HepG2 (cell line): ENCODE measurements around the gene HSPA1A. TPM values are rescaled to one million over a fixed set of nuclear protein-coding genes. Genes with fewer than 3 reads are reported as not detected.

Source experiments
- GPN1 ChIP-seq: sonication (generic); formaldehyde crosslinking; IDR thresholded peaks from 2 replicates; pipeline ENCODE4 v1.5.1; 2020; ENCODE audit warnings: missing genetic modification reagents, borderline replicate concordance
- KAT8 ChIP-seq: IDR thresholded peaks from 2 replicates; pipeline ENCODE4 v1.6.1; 2016; ENCODE audit warnings: missing genetic modification reagents, missing compliant biosample characterization
- RBM39 ChIP-seq: fragments of 200-400 bp; formaldehyde crosslinking; IDR thresholded peaks from one replicate; pipeline ENCODE4 v1.6.1; 2018; ENCODE audit warnings: antibody characterized with exemption, mild to moderate bottlenecking, low read depth, low read length; ENCODE audit not compliant: poor library complexity, severe bottlenecking
- SKI ChIP-seq: fragments of 450-650 bp; IDR thresholded peaks from one replicate; pipeline ENCODE4 v1.6.1; 2018; ENCODE audit warnings: mild to moderate bottlenecking; ENCODE audit not compliant: partially characterized antibody
- SRF ChIP-seq: IDR thresholded peaks from 2 replicates; pipeline ENCODE4 v1.6.1; 2011; ENCODE audit warnings: mild to moderate bottlenecking, low read depth, low read length, moderate library complexity
- SRSF1 ChIP-seq: fragments of 200-400 bp; formaldehyde crosslinking; optimal IDR thresholded peaks from 2 replicates; pipeline ENCODE3; 2017; ENCODE audit warnings: mild to moderate bottlenecking, low read depth, low read length, moderate library complexity
- ZNF543 ChIP-seq: sonication (generic); formaldehyde crosslinking; IDR thresholded peaks from 2 replicates; pipeline ENCODE4 v1.4.0; 2020; ENCODE audit warnings: mild to moderate bottlenecking, missing genetic modification reagents
- ZNF549 ChIP-seq: sonication (generic); formaldehyde crosslinking; IDR thresholded peaks from 2 replicates; pipeline ENCODE4 v1.5.0; 2020; ENCODE audit warnings: missing genetic modification reagents
- polyA plus RNA-seq, 8 experiments: library from polyadenylated mRNA; depleted of rRNA in 3 of 8; stranded (reverse) in 7 of 8; unstranded in 1 of 8; fragments of >200 nt; fragmentation: Illumina TruSeq in 4 of 8; extraction: Trizol in 4 of 8; gene quantifications; 2 replicates each; pipeline versions ENCODE4 v1.2.1 to v1.2.3, GENCODE V29; 2011 to 2016; ENCODE audit warnings: low read depth in 4 of 8, missing spikeins in 1 of 8, mixed read lengths in 1 of 8; ENCODE audit not compliant: insufficient read depth in 1 of 8
- total RNA-seq, 5 experiments: library from RNA; depleted of rRNA; stranded (reverse); fragments of >200 nt; fragmentation: Illumina TruSeq; extraction: Trizol; gene quantifications; 2 replicates each; pipeline ENCODE4 v1.2.3, GENCODE V29; 2016; ENCODE audit warnings: low read depth in 1 of 5
- TF ChIP-seq, protein P1 (sequence below): sonication (generic); formaldehyde crosslinking; IDR thresholded peaks from 2 replicates; pipeline ENCODE4 v1.5.1; 2020; ENCODE audit warnings: mild to moderate bottlenecking, missing genetic modification reagents, borderline replicate concordance
- TF ChIP-seq, protein P2 (sequence below), 2 experiments: sonication (generic) in 1 of 2; formaldehyde crosslinking in 1 of 2; IDR thresholded peaks; 2 replicates each; pipeline versions ENCODE4 v1.5.1 to v1.6.1; 2011 to 2020; ENCODE audit warnings: borderline replicate concordance in 1 of 2, low read depth in 1 of 2, low read length in 1 of 2, mild to moderate bottlenecking in 1 of 2, missing genetic modification reagents in 1 of 2, moderate library complexity in 1 of 2
- TF ChIP-seq, protein P3 (sequence below): sonication (generic); formaldehyde crosslinking; IDR thresholded peaks from 2 replicates; pipeline ENCODE4 v1.5.0; 2020; ENCODE audit warnings: mild to moderate bottlenecking, missing genetic modification reagents
- TF ChIP-seq, protein P4 (sequence below): sonication (generic); formaldehyde crosslinking; IDR thresholded peaks from 2 replicates; pipeline ENCODE4 v1.4.0; 2020; ENCODE audit warnings: missing genetic modification reagents
- TF ChIP-seq, protein P5 (sequence below): sonication (generic); formaldehyde crosslinking; IDR thresholded peaks from 2 replicates; pipeline ENCODE4 v1.5.0; 2020; ENCODE audit warnings: missing genetic modification reagents, mild to moderate bottlenecking, borderline replicate concordance

The HSPA1A gene
- total and polyA plus RNA-seq, 2 of the 13 experiments (the other 11 are each of a cell fraction or from before 2014, with no cell fraction given): 44.5 to 85.0 TPM

DNA sequence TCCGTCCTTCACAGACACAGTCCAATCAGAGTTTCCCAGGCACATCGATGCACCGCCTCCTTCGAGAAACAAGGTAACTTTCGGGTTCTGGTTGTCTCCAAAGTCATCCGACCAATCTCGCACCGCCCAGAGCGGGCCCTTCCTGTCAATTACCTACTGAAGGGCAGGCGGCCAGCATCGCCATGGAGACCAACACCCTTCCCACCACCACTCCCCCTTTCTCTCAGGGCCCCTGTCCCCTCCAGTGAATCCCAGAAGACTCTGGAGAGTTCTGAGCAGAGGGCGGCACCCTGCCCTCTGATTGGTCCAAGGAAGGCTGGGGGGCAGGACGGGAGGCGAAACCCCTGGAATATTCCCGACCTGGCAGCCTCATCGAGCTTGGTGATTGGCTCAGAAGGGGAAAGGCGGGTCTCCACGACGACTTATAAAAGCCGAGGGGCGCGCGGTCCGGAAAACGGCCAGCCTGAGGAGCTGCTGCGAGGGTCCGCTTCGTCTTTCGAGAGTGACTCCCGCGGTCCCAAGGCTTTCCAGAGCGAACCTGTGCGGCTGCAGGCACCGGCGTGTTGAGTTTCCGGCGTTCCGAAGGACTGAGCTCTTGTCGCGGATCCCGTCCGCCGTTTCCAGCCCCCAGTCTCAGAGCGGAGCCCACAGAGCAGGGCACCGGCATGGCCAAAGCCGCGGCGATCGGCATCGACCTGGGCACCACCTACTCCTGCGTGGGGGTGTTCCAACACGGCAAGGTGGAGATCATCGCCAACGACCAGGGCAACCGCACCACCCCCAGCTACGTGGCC, 12.1 kb downstream of the HSPA1A start, which contains the start of gene HSPA1B (continued):
- TF ChIP-seq, protein P1, sequence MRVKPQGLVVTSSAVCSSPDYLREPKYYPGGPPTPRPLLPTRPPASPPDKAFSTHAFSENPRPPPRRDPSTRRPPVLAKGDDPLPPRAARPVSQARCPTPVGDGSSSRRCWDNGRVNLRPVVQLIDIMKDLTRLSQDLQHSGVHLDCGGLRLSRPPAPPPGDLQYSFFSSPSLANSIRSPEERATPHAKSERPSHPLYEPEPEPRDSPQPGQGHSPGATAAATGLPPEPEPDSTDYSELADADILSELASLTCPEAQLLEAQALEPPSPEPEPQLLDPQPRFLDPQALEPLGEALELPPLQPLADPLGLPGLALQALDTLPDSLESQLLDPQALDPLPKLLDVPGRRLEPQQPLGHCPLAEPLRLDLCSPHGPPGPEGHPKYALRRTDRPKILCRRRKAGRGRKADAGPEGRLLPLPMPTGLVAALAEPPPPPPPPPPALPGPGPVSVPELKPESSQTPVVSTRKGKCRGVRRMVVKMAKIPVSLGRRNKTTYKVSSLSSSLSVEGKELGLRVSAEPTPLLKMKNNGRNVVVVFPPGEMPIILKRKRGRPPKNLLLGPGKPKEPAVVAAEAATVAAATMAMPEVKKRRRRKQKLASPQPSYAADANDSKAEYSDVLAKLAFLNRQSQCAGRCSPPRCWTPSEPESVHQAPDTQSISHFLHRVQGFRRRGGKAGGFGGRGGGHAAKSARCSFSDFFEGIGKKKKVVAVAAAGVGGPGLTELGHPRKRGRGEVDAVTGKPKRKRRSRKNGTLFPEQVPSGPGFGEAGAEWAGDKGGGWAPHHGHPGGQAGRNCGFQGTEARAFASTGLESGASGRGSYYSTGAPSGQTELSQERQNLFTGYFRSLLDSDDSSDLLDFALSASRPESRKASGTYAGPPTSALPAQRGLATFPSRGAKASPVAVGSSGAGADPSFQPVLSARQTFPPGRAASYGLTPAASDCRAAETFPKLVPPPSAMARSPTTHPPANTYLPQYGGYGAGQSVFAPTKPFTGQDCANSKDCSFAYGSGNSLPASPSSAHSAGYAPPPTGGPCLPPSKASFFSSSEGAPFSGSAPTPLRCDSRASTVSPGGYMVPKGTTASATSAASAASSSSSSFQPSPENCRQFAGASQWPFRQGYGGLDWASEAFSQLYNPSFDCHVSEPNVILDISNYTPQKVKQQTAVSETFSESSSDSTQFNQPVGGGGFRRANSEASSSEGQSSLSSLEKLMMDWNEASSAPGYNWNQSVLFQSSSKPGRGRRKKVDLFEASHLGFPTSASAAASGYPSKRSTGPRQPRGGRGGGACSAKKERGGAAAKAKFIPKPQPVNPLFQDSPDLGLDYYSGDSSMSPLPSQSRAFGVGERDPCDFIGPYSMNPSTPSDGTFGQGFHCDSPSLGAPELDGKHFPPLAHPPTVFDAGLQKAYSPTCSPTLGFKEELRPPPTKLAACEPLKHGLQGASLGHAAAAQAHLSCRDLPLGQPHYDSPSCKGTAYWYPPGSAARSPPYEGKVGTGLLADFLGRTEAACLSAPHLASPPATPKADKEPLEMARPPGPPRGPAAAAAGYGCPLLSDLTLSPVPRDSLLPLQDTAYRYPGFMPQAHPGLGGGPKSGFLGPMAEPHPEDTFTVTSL: no peak
- TF ChIP-seq KAT8 (CRISPR knock-in tag) (peak; percentile 73), GPN1 (CRISPR knock-in tag) (0 out of 2 replicates have a peak, but pooled peaks have one; percentile 38), ZNF543 (peak; percentile 53; the same call in 1 of the 2 replicates), ZNF549 (no peak), SKI (peak; percentile 30), SRSF1 (peak; percentile 98), RBM39 (peak; percentile 99), SRF (peak; percentile 54)
- TF ChIP-seq, protein P2, sequence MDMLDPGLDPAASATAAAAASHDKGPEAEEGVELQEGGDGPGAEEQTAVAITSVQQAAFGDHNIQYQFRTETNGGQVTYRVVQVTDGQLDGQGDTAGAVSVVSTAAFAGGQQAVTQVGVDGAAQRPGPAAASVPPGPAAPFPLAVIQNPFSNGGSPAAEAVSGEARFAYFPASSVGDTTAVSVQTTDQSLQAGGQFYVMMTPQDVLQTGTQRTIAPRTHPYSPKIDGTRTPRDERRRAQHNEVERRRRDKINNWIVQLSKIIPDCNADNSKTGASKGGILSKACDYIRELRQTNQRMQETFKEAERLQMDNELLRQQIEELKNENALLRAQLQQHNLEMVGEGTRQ (IDR thresholded peaks at IDR 0.05; ENCODE audit: low read depth, low read length): no peak
- TF ChIP-seq, protein P2 (CRISPR knock-in tag; IDR thresholded peaks at IDR 0.05; ENCODE audit: borderline replicate concordance): no peak
- TF ChIP-seq, protein P3, sequence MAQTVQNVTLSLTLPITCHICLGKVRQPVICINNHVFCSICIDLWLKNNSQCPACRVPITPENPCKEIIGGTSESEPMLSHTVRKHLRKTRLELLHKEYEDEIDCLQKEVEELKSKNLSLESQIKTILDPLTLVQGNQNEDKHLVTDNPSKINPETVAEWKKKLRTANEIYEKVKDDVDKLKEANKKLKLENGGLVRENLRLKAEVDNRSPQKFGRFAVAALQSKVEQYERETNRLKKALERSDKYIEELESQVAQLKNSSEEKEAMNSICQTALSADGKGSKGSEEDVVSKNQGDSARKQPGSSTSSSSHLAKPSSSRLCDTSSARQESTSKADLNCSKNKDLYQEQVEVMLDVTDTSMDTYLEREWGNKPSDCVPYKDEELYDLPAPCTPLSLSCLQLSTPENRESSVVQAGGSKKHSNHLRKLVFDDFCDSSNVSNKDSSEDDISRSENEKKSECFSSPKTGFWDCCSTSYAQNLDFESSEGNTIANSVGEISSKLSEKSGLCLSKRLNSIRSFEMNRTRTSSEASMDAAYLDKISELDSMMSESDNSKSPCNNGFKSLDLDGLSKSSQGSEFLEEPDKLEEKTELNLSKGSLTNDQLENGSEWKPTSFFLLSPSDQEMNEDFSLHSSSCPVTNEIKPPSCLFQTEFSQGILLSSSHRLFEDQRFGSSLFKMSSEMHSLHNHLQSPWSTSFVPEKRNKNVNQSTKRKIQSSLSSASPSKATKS (CRISPR knock-in tag): peak; percentile 67; the same call in 1 of the 2 replicates
- TF ChIP-seq, protein P4, sequence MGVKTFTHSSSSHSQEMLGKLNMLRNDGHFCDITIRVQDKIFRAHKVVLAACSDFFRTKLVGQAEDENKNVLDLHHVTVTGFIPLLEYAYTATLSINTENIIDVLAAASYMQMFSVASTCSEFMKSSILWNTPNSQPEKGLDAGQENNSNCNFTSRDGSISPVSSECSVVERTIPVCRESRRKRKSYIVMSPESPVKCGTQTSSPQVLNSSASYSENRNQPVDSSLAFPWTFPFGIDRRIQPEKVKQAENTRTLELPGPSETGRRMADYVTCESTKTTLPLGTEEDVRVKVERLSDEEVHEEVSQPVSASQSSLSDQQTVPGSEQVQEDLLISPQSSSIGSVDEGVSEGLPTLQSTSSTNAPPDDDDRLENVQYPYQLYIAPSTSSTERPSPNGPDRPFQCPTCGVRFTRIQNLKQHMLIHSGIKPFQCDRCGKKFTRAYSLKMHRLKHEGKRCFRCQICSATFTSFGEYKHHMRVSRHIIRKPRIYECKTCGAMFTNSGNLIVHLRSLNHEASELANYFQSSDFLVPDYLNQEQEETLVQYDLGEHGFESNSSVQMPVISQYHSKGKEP (CRISPR knock-in tag): peak; percentile 91; the same call in 1 of the 2 replicates
- TF ChIP-seq, protein P5, sequence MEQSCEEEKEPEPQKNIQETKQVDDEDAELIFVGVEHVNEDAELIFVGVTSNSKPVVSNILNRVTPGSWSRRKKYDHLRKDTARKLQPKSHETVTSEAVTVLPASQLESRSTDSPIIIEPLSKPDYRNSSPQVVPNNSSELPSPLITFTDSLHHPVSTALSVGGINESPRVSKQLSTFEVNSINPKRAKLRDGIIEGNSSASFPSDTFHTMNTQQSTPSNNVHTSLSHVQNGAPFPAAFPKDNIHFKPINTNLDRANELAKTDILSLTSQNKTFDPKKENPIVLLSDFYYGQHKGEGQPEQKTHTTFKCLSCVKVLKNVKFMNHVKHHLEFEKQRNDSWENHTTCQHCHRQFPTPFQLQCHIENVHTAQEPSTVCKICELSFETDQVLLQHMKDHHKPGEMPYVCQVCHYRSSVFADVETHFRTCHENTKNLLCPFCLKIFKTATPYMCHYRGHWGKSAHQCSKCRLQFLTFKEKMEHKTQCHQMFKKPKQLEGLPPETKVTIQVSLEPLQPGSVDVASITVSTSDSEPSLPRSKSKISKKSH (CRISPR knock-in tag): peak; percentile 97
